ENCODE data around the gene B9D1.

B9D1 gene

DNA sequence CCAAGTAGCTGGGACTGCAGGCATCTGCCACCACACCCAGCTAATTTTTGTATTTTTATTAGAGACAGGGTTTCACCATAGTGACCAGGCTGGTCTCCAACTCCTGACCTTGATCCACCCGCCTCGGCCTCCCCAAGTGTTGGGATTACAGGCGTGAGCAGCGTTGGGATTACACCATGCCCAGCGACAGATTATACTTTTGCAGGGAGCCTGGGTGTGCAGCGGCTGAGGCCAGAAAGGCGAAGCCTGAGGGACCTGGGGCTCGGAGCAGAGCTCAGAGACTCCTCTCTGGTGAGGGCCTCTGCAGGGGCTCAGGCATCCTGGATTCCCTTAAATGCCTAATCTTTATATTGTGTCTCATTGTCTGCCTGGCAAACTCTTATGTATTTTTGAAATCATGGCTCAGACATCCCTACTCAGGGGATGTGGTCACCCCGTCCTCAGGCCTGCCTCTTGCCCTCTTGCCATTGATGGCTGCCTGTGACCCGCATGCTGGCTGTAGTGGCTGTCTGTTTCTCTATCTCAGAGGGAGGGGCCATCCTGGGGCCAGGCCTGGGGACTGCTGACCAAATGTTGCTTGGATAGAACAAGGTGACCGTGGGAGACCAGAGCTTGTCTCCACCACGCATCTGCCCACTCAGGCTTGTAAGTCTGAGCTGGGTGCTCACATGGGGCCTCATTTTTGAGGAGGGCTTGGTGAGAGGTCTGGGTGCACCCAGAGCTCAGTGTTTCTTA is 42.6 kb downstream of the B9D1 start:
- Histone ChIP-seq H3K27ac (no peak overlapping the region), H3K4me3 (no peak overlapping the region)
- no peak for DNase-seq (ENCODE audit: low spot score)
- TF ChIP-seq CTCF (IDR thresholded peaks at IDR 0.05): no peak

GRCh38 chr17:19318611-19319010 is 43.9 kb downstream of the B9D1 start:
- TF ChIP-seq CTCF (IDR thresholded peaks at IDR 0.05): no peak
- H3K4me3 ChIP-seq: no peak overlapping the region
- H3K27ac ChIP-seq: no peak overlapping the region
- DNase-seq (ENCODE audit: low spot score): no peak

- Histone ChIP-seq H3K27ac (no peak overlapping the region), H3K4me3 (no peak overlapping the region)
- TF ChIP-seq CTCF (IDR thresholded peaks at IDR 0.05): no peak
- DNase-seq (ENCODE audit: low spot score): no peak
Observed at GRCh38 chr17:19317359-19318095, 45.0 kb downstream of the B9D1 start.

- Histone ChIP-seq H3K4me3 (no peak overlapping the region), H3K27ac (no peak overlapping the region)
- TF ChIP-seq CTCF (IDR thresholded peaks at IDR 0.05): no peak
- no peak for DNase-seq (ENCODE audit: low spot score)
Observed at GRCh38 chr17:19316761-19317358, 45.7 kb downstream of the B9D1 start.

- TF ChIP-seq CTCF (IDR thresholded peaks at IDR 0.05): no peak
- DNase-seq (ENCODE audit: low spot score): no peak
- H3K4me3 ChIP-seq: no peak overlapping the region
- H3K27ac ChIP-seq: no peak overlapping the region
Observed at GRCh38 chr17:19315104-19315503, 47.4 kb downstream of the B9D1 start.

GRCh38 chr17:19313746-19314651 is 48.5 kb downstream of the B9D1 start:
- TF ChIP-seq CTCF (IDR thresholded peaks at IDR 0.05): no peak
- no peak overlapping the region for H3K4me3 ChIP-seq
- no peak overlapping the region for H3K27ac ChIP-seq
- DNase-seq (ENCODE audit: low spot score): no peak

All from coronary artery (tissue), 2 donors.